Right lobe of liver (tissue), 6 donors: ENCODE data around the gene ANKS1B. TPM values are rescaled to one million over a fixed set of nuclear protein-coding genes. Genes with fewer than 3 reads are reported as not detected.

Source experiments
- ATAC-seq, 4 donors: fragments of 200-7000 bp; cut with Tn5 transposase; one replicate each; pipeline ENCODE4 v1.9.1; 2020; ENCODE audit warnings: mild to moderate bottlenecking in 4 of 4, moderate library complexity in 4 of 4
- DNase-seq, 3 donors: peaks; one replicate each; pipeline ENCODE4 v3.0.0-alpha.2; 2020
- H3K27ac ChIP-seq, 3 donors: fragments of 200-600 bp; one replicate each; pipeline ENCODE4 v1.8.0; 2022
- H3K27me3 ChIP-seq, 2 donors: fragments of 200-600 bp; one replicate each; pipeline ENCODE4 v1.8.0; 2022
- H3K36me3 ChIP-seq, 4 donors: fragments of 200-600 bp; sonication (generic) in 1 of 4; one replicate each; pipeline versions ENCODE4 v1.5.1 to v1.8.0; 2017 to 2022; ENCODE audit warnings: control low read depth in 1 of 4
- H3K4me1 ChIP-seq, 4 donors: fragments of 200-600 bp; sonication (generic) in 1 of 4; one replicate each; pipeline versions ENCODE4 v1.5.1 to v1.8.0; 2017 to 2022; ENCODE audit warnings: control low read depth in 1 of 4
- H3K4me3 ChIP-seq, 3 donors: fragments of 200-600 bp; one replicate each; pipeline ENCODE4 v1.8.0; 2022
- H3K9me3 ChIP-seq, 4 donors: fragments of 200-600 bp; sonication (generic) in 1 of 4; one replicate each; pipeline versions ENCODE4 v1.5.1 to v1.8.0; 2017 to 2022; ENCODE audit warnings: control low read depth in 1 of 4
- CTCF ChIP-seq, 4 donors: fragments of 200-600 bp in 3 of 4; fragments of 450-650 bp in 1 of 4; IDR thresholded peaks; one replicate each; pipeline versions ENCODE4 v1.5.1 to v1.8.0; 2016 to 2022; ENCODE audit warnings: antibody characterized with exemption in 4 of 4, mild to moderate bottlenecking in 2 of 4
- POLR2A ChIP-seq: fragments of 450-650 bp; IDR thresholded peaks from one replicate; pipeline ENCODE4 v1.6.1; 2017; ENCODE audit warnings: antibody characterized with exemption, mild to moderate bottlenecking
- WGBS: methylation state at CpG from one replicate; pipeline ENCODE4 v1.1.6; 2018; ENCODE audit warnings: low coverage, low lambda C conversion rate; ENCODE audit not compliant: insufficient coverage; ENCODE audit errors: missing lambda C conversion rate; 5-methylcytosine and 5-hydroxymethylcytosine counted together
- intact Hi-C, 2 donors: fragments of 100-400 bp; cut with DNase I; formaldehyde crosslinking; loops; one replicate each; pipeline versions ENCODE4 v1.11.2 to v1.14.1; 2022
- total RNA-seq, 6 experiments: library from RNA; depleted of rRNA in 2 of 6; stranded (reverse); fragments of >200 nt in 2 of 6; fragmentation: NEBNext Ultra II Directional in 3 of 6; extraction: Animal tissue kit (Norgen Biotek cat#: 25700) in 3 of 6; gene quantifications; one replicate each; pipeline versions ENCODE4 v1.1.0 to v1.2.4, GENCODE V29; 2016 to 2023
- donor health status: DM: no; HTN: yes; CAD: no.
- donor health status: DM: no; HTN: no; CAD: no.
- donor health status: DM: no; HTN: no; CAD: no.
- donor health status: DM: no; HTN: yes; CAD: no.
- donor health status: DM: no; HTN: yes; CAD: no.

ANKS1B gene
- total RNA-seq, 6 experiments from 2014 or later, result 0.17 to 1.9 (median 0.44) TPM; not detected in 1

GRCh38 chr12:99063182-99063581, 921.6 kb downstream of the ANKS1B start:
- intact Hi-C loops, result no loop called here
- WGBS, result 29% methylated on average over 4 of the region's 4 CpGs
- no peaks in the 10 kb centered on the region for H3K4me1 ChIP-seq
- ATAC-seq (no peak), DNase-seq (no peak)
- no peak overlapping the region for H3K4me3 ChIP-seq
- H3K27me3 ChIP-seq, result no peaks in the 10 kb centered on the region
- no peaks in the 10 kb centered on the region for H3K9me3 ChIP-seq
- TF ChIP-seq CTCF (IDR thresholded peaks at IDR 0.05) (no peak), POLR2A (no peak)
- H3K27ac ChIP-seq, result no peak overlapping the region
- H3K36me3 ChIP-seq, result no peaks in the 10 kb centered on the region

DNA sequence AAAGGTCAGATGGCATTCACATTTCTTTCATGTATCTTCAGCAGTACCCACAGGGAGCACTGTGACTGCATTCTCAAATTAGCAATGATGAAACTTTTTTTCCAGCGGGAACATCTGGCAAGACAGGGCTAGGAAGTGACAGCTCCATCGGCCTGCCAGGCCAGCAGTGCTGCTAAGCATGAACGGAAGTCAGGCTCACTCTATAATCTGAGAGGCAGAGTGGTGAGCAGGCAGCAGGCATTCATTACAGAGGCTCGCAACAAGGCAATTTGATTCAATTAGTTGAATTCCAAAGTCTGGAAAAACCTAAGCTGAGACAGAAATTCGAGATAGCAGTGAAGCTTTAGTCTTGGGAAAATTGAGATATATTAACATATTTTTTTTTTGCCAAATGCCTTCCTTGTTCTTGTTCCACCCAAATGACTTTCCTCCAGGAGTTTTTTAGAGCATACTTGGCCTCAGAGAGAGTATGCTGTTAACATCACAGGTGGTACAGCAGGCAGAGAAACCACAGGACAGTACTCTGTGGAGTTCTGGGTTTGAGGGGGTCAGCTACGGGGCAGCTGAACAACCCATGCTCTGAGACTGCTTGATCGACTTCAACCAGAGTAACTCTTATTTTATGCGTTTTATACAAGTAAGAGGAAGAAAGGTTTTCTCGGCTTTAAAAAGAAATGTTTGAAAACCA, 924.8 kb downstream of the ANKS1B start:
- Histone ChIP-seq H3K27me3 (no peaks in the 10 kb centered on the region), H3K36me3 (no peaks in the 10 kb centered on the region), H3K27ac (no peak overlapping the region), H3K4me1 (peaks cover 0 to 7% (median 0%) of the 10 kb centered on the region in 4 donors), H3K4me3 (no peak overlapping the region), H3K9me3 (no peaks in the 10 kb centered on the region)
- TF ChIP-seq POLR2A (no peak), CTCF (IDR thresholded peaks at IDR 0.05) (no peak)
- DNase-seq (no peak), ATAC-seq (no peak)
- intact Hi-C loops, result no loop called here
- 40% methylated on average over 8 of the region's 9 CpGs for WGBS

DNA sequence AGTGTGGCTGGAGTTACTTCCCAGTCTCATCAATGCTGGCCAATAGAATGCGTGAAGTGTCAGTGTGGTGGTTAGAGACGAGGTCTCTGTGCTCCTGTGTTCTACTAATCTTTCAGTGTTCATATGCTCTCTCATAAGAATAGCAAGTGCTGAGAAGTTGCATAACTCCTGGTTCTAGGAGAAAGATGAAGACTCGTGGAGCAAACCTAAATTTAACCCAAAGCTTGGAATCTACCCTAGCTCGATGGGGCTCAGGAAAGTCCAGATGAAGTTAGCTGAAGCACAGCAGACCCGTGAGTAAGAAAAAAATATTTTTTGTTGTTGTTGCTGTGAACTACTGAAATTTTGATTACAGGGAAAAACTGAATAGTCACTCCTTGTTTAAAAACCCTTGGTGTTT, 927.1 kb downstream of the ANKS1B start:
- DNase-seq, result no peak
- no peaks in the 10 kb centered on the region for H3K9me3 ChIP-seq
- ATAC-seq, result peak in 1 of 4 donors; percentile 24
- 29% methylated on average over 3 of the region's 5 CpGs for WGBS
- no peak overlapping the region for H3K4me3 ChIP-seq
- H3K27me3 ChIP-seq, result no peaks in the 10 kb centered on the region
- no peaks in the 10 kb centered on the region for H3K36me3 ChIP-seq
- intact Hi-C loops, result no loop called here
- peaks cover 0 to 13% (median 0%) of the 10 kb centered on the region in 4 donors for H3K4me1 ChIP-seq
- no peak overlapping the region for H3K27ac ChIP-seq
- TF ChIP-seq POLR2A (no peak), CTCF (IDR thresholded peaks at IDR 0.05) (no peak)

- ATAC-seq, result no peak
- DNase-seq, result no peak
- 83% methylated on average over 1 of the region's 1 CpG for WGBS
Measured at GRCh38 chr12:99056186-99056585, 928.5 kb downstream of the ANKS1B start.

More at GRCh38 chr12:99056186-99056585, 928.5 kb downstream of the ANKS1B start:
- Histone ChIP-seq H3K4me1 (peaks cover 0 to 13% (median 0%) of the 10 kb centered on the region in 4 donors), H3K9me3 (no peaks in the 10 kb centered on the region), H3K27me3 (no peaks in the 10 kb centered on the region), H3K36me3 (no peaks in the 10 kb centered on the region), H3K4me3 (no peak overlapping the region), H3K27ac (no peak overlapping the region)
- TF ChIP-seq POLR2A (no peak), CTCF (IDR thresholded peaks at IDR 0.05) (no peak)
- intact Hi-C loops, result no loop called here
